ENCODE measurements around the gene LGALS8.

LGALS8 gene

GRCh38 chr1:236509647-236510401 is 14.0 kb upstream of the LGALS8 start:
- DNase-seq: peak; percentile 17

GRCh38 chr1:236511735-236512418 is 11.9 kb upstream of the LGALS8 start:
- DNase-seq: no peak

GRCh38 chr1:236514703-236515442 is 8.9 kb upstream of the LGALS8 start:
- DNase-seq: peak; percentile 84

- DNase-seq: peak; percentile 65
Observed at GRCh38 chr1:236515443-236515958, 8.3 kb upstream of the LGALS8 start.

GRCh38 chr1:236516929-236517704 is 6.7 kb upstream of the LGALS8 start:
- DNase-seq: no peak

GRCh38 chr1:236518322-236518721 is 5.5 kb upstream of the LGALS8 start:
- no peak for DNase-seq

GRCh38 chr1:236520445-236521005 is 3.3 kb upstream of the LGALS8 start:
- DNase-seq: no peak

- DNase-seq: no peak
Observed at GRCh38 chr1:236522937-236523703, 662 bp upstream of the LGALS8 start.

GRCh38 chr1:236524142-236524894 is 536 bp downstream of the LGALS8 start:
- peak; percentile 43 for DNase-seq

- no peak for DNase-seq
Observed at GRCh38 chr1:236524895-236525184, 1.1 kb downstream of the LGALS8 start.

GRCh38 chr1:236526079-236526478 is 2.3 kb downstream of the LGALS8 start:
- no peak for DNase-seq

- DNase-seq: no peak
Observed at GRCh38 chr1:236530286-236530685, 6.5 kb downstream of the LGALS8 start.

GRCh38 chr1:236530959-236531358 is 7.2 kb downstream of the LGALS8 start:
- DNase-seq: no peak

GRCh38 chr1:236532850-236533249 is 9.1 kb downstream of the LGALS8 start:
- no peak for DNase-seq

GRCh38 chr1:236534151-236534651 is 10.4 kb downstream of the LGALS8 start:
- no peak for DNase-seq

GRCh38 chr1:236535190-236535589 is 11.4 kb downstream of the LGALS8 start:
- DNase-seq: no peak

GRCh38 chr1:236535662-236536161 is 11.9 kb downstream of the LGALS8 start:
- DNase-seq: no peak

- no peak for DNase-seq
Observed at GRCh38 chr1:236536540-236536939, 12.8 kb downstream of the LGALS8 start.

- DNase-seq: no peak
Observed at GRCh38 chr1:236540813-236541465, 17.2 kb downstream of the LGALS8 start.

- no peak for DNase-seq
Observed at GRCh38 chr1:236541710-236542109, 17.9 kb downstream of the LGALS8 start.
